AML-193 (cell line): ENCODE measurements around the gene DTX3.
"Not testable (repeated sequence)": the region's sequence is repeated elsewhere in the genome, so short reads cannot be mapped to it uniquely, and the experiment has no call there.

Experiments
- DNase-seq, 2 experiments: peaks; one replicate each; lab custom pipeline; 2025; lab: John Stamatoyannopoulos, UW

The DTX3 gene

DNA sequence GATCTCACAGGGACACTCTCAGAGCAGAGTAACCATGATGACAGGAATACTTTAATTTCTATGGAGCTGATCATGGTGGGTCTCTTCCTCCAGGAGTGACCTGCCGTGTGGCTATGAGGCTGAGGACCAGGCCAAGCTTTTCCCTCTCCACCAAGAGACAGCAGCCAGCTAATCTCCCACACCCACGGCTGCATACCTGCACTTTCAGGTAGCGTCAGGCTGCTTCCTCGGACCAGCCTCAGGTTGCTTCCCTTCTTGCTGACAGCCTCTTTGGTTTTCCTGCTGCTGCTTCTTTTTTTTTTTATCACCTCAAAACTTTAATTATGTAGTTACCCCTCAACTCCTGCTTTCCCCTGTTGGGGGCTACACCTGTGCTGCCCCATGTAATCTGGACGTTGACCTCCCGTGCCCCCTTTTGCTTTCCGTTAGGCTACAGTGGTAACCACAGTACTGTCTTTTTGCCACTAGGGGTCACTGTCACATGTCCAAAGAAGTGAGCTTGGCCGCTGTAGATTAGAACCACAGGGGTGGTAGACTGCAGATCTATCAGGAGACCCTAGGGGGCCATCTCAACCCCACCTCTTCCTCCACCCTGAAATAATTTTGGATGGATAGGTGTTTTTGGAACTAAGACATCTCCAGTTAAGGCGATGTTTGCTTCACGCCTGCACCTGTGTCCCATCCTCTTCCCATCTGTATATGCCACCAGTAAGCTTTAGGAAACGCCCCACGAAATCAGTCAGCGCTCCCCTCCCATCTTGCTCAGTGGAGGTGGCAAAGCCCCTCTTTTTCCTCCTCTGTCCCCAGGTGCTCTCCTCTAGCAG lies 21.4 kb upstream of the DTX3 start:
- peak; percentile 73 to 76 for DNase-seq

DNA sequence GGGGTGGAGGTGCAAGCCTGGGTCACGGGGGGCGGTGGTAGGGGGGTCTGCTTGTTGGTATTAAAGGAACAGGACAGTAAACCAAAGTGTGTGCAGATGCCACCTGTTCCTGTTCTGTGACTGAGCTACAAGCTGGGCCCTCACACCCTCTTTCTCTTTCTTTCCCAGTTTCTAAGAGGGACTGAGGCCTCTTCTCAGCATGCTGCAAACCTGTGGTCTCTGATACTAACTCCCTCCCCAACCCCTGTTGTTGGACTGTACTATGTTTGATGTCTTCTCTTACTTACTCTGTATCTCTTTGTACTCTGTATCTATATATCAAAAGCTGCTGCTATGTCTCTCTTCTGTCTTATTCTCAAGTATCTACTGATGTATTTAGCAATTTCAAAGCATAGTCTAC lies 20.6 kb upstream of the DTX3 start:
- no peak for DNase-seq

DNA sequence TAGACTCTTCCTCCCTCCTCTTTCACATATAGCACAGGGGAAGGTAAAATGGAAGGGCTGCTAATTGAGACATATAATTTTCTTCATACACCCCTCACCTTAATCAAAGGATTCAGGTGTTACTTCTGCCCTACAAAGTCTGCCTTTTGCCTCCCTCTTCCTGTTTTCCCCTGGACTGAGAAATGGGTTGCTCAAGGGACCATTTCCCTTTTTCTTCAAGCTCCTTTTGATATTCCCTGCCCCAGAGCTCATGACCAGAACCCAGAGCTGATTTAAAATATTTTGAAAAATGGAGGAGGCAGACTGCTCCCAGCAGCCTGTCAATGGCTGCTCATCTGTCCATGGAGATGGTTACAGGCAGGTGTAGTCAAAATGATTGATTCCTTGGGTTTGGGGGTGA lies 19.9 kb upstream of the DTX3 start:
- peak in 1 of 2 experiments; percentile 9 for DNase-seq

DNA sequence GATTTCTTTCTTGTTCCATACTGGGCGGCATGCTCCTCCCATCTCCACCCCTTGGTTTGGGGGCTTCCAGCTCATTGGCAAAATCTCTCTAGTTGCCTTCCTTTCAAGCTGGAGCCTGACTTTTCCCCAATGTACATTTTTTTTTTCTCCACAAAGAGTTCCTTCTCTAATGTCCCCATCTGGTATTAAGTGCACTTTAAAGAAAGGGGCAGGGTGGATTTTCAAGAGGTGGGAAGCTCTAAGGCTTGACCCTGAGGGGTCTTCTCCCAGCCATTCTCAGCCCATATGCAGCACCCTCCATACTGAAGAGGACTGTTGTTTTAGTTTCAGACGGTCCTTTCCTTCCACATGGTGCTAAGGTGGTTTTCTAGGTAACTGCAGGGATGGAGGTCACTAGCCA lies 19.5 kb upstream of the DTX3 start:
- DNase-seq = no peak

DNA sequence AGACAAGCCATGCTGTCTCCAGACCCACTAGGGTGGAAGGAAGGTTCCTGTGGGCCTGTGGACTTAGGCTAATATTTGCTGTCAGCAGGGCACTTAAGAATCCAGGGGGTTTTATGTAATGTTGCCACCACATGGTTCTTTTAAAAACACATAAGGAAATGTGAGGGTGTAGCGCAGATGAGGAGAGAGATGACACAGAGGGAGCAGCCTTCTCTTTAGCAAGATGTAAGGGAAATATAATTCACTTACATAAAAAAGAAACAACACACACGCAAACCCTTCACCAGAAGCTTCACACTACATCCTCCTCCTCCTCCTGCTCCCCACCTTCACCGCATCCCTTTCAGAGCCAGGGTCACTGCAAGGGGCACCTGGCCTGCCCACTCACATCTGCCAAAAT lies 18.5 kb upstream of the DTX3 start:
- no peak for DNase-seq

DNA sequence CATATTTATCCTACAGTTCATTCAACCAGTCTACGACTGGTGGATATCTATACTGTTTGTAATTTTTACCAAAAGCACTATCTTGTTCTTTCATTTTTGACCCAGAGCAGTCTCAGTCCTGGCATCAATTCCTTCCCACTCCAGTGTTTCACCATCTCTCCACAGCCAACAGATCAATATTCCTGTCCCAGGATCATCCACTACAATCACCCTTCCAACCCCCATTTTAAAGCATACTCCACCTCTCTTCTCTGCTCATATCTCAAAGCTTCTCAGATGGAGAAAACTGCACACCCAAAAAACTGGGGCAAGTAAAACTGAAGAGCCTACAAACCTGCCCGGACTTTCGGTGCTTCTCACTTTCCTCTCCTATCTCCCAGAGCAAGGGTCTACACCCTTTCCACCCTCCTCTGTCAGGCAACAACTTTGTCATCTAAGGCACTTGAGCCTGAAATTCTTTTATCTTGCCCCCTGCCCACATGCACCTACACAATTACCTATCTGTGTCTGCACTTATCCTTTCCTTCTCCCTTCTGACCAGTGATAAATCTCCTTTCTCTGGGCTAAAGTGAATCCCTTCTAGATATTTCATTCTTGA lies 17.7 kb upstream of the DTX3 start:
- no peak for DNase-seq

DNA sequence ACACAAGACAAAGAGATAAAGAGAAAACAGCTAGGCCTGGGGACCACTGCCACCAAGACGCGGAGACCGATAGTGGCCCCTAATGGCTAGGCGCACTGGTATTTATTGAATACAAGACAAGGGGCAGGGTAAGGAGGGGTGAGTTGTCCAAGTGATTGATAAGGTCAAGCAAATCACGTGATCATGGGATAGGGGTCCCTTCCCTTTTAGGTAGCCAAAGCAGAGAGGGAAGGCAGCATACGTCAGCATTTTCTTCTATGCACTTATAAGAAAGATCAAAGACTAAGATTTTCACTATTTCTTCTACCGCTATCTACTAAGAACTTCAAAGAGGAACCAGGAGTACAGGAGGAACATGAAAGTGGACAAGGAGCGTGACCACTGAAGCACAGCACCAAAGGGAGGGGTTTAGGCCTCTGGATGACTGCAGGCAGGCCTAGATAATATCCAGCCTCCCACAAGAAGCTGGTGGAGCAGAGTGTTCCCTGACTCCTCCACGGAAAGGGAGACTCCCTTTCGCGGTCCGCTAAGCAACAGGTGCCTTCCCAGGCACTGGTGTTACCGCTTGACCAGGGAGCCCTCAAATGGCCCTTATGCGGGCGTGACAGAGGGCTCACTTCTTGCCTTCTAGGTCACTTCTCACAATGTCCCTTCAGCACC lies 15.5 kb upstream of the DTX3 start:
- DNase-seq = not testable (repeated sequence)

DNA sequence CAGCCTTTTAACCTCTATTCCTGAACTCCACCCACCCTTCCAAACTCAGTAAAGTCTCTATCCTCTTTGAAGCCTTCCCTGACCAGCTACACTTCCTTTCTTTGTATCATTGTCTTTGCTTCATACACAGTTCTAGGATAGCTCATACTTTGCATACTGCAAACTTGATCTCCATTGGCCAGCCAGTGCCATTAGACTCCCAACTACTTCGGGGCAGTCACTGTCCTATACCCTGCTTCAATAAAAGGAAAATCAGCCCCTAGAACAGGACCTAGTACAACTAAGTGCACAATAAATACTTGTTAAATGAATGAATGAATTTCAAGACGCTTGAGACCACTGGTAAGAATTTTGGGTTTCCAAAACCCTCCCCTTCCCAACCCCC lies 14.2 kb upstream of the DTX3 start:
- DNase-seq = no peak

DNA sequence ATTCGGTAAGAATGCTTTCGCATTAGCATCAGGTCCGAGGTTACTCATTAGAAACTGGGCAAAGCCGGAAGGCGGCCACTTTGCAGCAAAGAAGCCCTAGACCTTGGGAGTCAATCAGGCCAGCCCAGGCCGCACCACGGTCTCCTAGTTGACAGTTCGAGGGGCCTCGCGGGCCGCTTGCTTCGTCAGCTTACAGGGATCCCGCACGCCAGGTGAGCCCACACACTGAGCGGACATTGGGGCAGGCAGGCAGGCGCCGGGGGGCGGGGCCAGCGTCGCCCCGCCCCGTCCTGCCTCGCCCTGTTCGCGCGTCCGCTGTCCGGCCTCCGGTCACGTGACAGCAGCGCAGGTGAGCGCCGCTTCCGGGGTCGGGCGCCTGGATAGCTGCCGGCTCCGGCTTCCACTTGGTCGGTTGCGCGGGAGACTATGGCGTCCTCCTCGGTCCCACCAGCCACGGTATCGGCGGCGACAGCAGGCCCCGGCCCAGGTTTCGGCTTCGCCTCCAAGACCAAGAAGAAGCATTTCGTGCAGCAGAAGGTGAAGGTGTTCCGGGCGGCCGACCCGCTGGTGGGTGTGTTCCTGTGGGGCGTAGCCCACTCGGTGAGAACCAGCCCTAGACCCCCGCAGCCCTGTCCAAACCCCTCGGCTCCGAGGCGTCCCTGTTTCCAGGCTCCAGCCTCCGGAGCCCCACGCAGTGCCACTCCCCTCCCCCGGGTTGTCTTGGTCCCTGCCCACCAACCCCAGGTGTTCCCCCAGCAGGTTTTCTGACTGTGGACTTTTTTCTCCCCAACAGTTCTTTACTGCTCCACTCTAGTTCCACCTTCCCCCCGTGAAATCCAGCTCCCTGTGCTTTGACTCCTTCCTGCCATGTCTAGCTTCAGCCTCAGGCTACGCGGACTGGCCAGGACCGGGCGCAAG lies 13.5 kb upstream of the DTX3 start, which contains the start of gene PIP4K2C:
TSS of gene PIP4K2C (plus strand) at position 329 of the 918 bp plus-strand sequence. CDS start at position 427, 98 bp downstream.
- DNase-seq = peak; percentile 57

DNA sequence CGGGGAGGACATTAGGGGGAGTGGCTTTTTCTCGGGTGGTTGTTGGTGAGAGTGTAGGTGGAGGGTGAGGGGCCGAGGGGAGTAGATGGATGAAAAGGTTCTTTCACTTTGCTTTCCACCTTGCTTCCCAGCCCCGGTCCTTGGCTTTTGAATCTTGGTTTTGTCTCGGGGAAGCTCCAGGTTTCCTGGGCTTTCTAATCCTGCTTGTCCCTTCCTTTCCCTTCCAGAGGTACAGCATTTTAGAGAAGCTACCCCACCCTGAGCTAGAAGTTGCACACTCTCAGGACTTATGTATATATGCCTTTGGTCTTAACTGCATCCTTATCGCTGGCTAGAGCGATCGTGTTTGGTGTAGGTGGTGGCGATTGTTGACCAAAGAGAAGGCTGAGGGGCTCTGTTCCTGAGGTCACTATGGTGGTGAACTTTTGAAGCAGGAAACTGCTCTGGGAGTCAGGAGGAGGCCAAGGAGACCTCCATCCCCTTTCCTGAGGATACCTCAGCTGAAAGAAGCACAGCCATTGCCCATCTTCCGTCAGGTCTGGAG lies 12.8 kb upstream of the DTX3 start:
- DNase-seq = peak in 1 of 2 experiments; percentile 9

DNA sequence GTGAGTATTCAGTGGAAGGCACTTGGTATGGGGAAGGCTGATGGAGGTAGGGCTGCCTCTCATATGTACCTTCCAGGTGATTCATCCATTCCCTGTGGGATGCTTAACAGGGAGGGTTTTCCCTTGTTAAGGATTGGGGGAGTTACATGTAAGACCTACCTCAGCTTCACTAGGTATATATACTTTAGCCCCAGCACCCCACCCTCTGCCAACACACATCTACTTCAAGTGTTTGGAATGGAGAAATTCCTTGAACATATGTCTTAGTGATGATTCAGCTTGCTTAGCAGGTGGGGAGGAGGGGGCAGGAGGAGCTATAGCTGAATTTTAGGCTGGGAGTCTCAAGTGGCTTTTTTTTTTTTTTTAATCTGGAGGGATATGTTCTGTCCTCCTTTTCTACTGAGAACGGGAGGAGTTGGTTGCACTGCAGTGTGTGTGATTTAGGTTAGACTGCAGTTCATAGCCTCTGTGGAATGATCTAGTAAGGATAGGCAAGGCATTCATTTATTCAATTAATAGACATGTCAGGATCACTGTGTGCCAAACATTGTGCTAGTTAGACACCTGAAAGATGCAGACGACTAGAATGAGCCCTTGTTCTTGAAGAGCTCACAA lies 12.0 kb upstream of the DTX3 start:
- no peak for DNase-seq

DNA sequence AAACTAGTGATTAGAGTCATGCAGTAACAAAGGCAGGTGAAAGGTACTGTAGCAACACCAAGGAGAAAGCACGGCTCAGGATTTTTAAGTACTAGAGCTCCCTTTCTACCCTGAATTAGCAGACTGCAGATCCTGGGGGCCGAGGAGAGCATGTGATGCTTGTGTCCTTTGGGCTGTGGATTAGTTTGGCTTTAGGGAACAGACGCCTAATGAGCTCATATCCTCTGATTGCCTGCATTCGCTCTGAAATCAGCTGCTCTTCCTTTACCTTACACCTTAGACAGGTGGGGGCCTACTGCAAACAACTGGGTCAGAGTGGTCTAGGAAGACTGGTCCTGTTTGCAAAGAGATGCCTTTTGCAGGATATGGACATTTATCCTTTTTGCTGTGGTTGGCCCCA lies 11.4 kb upstream of the DTX3 start:
- DNase-seq = no peak

DNA sequence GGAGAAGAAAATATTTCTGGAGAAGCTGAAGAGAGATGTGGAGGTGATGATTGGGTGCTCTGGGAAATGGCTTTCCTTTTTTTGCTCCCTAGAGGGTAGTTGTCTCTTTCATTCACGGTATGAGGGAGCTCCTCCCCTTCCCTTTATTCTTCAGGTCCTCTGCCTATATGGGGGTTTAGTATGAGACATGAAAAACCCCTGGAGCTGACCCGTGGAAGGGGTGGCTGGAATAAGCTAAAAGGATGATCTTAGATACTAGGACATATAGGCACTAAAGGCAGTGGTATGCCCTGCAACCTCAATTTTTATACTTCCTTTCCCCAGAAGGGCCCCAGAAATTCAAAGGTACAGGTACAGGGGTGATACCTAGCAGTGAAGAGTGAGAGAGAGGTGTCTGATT lies 4.2 kb upstream of the DTX3 start:
- DNase-seq = no peak

DNA sequence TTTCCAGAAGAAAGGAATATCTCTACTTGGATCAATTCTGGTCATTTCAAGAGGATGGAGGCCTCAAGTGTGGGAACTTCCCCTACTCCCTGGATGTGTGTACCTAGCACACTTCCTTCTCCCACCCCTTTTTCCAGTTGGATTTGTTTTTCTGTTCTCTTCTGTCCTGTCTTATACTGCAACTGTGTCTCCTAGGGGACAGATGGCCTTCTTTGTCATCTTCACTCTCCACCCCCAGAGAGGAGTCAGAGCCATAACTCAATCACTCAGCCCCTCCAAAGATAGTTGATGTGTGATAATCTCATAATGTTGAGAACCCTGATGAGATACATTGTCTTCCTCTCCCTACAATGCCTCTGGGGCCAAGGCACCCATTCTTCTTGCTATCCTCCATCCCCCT lies 2.1 kb upstream of the DTX3 start:
- DNase-seq = no peak

DNA sequence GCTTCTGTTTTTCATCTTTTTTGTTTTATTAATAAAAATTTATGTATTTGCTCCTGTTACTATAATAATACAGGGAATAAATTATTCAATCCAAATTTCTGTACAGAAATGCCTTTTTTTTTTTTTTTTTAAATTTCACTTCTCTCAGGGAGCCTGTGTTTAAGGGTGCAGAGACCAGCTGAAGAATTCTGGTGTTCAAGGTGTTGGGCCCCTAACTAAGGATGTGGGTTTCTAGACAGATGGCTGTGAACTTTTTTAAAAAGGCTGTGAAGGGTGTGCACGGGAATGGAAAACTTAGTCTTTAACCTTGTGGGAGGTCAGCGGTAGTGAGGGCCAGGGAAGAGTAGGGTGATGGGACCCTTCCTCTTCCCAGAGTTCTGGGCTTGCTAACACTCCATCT lies 1.3 kb upstream of the DTX3 start:
- no peak for DNase-seq

DNA sequence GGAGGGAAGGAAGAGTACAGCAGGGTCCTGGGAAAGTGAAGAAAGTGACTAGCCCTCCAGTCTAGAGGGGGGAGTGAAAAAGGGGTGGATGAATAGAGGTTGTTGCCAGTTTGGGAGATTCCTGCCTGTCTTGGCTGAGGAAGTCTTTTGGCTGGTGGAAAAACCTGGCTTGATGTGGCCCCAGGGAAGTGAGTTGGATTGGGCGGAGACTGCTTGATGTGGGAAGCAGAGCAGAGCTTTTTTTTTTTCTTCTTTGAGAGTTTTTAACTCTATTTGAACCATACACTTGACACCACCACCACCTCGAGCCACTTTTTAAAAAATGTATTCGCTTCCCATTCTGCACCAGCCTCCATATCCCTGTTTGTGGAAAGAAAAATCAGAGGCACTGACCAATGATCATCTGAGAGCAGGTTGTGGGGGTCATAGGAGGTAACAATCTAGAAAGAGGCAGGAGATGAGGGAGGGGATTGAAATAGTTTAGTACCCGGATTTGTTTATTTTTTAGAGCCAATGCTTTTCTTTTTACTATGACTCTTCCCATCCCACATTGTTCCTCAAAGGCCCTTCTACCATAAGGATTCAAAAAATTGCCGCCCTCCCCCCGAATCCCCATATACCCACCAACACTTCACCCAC lies 690 bp upstream of the DTX3 start:
- no peak for DNase-seq

DNA sequence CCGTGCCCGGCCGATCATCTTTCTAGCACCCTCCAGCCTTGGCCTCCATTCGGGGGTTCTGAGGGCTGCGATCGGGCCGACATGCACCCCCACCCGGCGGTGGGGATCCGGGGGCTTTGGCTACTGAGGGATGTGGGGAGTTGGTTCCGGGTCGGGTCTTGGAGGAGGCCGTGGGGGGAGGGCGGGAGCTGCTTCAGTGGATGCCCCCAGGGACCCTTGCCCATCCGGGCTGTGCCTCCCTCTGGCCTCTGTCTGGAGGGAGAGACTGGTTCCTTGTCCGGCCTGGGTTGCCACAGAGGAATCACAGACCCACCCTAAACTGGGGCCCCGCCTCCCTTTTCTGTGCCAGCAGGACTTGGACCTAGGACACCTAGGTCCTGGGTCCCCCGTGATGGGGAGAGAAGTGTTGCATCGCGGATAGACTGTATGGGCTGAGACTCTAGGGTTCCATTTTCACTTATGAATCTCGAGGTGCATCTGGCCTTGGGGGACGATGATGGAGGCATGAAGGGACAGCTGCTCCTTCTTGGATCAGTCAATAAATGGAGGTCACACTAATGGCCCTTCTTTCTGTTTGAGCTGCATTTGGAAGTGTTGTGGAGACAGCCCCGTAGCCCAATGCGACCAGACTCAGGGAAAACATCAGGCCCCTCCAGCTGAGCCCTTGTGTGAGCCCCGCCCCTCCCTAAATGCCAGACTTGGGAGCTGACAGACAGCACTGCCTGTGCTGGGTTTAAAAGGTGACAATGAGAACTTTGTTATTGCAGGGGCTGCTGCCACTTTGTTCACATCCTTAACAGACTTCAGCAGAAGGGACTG lies 577 bp downstream of the DTX3 start:
- DNase-seq = no peak

DNA sequence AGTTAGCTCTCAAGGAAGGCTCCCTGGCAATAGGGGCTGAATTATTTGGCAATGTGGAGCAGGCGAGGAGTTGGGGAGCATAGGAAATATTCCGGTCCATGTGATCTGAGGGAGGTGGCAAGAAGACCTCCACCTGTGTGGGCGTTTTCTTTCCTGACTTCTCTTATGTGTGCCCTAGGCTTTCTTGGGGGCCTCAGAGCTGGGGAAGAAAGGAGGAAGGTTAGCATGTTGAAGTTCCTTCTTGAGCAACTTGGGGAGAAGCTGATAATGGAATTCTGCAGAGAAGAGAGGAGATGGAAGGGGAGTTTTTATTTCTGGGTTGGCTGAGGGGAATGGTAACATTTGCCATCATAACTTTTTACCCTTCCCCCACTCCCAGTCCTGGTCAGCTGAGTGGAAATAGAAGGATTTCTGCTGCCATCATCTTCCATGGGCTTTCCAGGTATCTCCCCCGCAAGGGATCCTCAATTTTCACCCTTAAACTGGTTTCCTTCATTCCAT lies 1.2 kb downstream of the DTX3 start:
- DNase-seq = no peak

DNA sequence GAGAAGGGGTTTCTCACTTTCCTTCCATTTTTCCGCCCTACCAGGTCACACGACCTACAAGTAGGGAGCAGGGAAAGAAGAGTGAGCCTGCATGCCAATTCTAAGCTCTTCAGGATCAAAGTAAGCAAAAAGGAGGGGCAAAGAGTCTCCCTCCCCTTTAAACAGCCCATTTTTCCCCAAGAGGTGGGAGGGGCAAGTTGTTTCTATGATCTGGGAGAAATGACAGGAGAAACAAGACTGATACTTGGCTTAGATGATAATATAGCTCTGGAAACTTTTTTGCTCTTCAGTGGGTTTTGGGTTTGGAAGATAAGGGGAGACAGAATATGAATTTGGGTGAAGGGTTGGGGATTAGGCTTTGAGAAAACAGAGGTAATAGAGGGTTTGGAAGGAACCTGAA lies 1.8 kb downstream of the DTX3 start:
- no peak for DNase-seq

DNA sequence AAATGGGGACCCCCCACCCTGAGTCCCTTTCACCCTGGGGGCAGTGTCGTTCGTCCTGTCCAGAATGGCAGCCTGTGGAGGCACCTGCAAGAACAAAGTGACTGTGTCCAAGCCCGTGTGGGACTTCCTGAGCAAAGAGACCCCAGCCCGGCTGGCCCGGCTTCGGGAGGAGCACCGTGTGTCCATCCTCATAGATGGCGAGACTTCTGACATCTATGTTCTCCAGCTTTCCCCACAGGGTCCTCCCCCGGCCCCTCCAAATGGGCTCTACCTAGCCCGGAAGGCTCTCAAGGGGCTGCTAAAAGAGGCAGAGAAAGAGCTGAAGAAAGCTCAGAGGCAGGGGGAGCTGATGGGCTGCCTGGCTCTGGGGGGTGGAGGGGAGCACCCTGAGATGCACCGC lies 2.2 kb downstream of the DTX3 start:
- DNase-seq = no peak
